Measurements from ENCODE around the gene TOLLIP.

TOLLIP gene

DNA sequence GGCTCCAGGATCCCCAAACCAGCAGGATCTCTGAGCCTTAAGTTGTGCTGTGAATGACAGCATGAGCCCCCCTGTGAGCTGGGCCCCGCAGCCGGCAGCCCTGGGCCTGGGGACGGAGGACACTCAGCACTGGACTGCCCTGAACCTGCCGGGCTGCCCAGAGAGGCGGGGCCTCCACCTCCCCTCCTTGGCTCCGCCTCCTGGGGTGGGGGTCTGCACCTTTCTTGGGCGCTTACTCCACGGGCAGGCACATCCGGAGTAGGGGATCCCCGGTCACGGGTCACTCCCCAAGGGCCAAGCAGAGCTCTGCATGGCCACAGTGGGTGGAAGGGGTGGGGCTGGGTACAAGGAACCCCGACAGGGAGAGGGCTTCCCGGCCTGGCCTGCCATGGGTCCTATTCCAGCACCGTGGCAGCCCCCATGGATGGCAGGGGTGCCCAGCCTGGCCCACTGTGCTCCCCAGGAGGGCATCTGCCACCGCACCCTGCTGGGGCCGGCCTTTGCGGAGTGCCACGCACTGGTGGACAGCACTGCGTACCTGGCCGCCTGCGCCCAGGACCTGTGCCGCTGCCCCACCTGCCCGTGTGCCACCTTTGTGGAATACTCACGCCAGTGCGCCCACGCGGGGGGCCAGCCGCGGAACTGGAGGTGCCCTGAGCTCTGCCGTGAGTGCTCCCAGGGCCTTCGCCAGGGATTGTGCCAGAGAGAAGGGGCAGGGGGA, 81.2 kb downstream of the TOLLIP start:
- TF ChIP-seq, protein P1, sequence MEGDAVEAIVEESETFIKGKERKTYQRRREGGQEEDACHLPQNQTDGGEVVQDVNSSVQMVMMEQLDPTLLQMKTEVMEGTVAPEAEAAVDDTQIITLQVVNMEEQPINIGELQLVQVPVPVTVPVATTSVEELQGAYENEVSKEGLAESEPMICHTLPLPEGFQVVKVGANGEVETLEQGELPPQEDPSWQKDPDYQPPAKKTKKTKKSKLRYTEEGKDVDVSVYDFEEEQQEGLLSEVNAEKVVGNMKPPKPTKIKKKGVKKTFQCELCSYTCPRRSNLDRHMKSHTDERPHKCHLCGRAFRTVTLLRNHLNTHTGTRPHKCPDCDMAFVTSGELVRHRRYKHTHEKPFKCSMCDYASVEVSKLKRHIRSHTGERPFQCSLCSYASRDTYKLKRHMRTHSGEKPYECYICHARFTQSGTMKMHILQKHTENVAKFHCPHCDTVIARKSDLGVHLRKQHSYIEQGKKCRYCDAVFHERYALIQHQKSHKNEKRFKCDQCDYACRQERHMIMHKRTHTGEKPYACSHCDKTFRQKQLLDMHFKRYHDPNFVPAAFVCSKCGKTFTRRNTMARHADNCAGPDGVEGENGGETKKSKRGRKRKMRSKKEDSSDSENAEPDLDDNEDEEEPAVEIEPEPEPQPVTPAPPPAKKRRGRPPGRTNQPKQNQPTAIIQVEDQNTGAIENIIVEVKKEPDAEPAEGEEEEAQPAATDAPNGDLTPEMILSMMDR (IDR thresholded peaks at IDR 0.05; ENCODE audit: low read length, missing control alignments): no peak
- no peak for DNase-seq (ENCODE audit: low read depth)
- H3K4me3 ChIP-seq (replicated peaks; ENCODE audit: low read depth, low read length): no peak overlapping the region

DNA sequence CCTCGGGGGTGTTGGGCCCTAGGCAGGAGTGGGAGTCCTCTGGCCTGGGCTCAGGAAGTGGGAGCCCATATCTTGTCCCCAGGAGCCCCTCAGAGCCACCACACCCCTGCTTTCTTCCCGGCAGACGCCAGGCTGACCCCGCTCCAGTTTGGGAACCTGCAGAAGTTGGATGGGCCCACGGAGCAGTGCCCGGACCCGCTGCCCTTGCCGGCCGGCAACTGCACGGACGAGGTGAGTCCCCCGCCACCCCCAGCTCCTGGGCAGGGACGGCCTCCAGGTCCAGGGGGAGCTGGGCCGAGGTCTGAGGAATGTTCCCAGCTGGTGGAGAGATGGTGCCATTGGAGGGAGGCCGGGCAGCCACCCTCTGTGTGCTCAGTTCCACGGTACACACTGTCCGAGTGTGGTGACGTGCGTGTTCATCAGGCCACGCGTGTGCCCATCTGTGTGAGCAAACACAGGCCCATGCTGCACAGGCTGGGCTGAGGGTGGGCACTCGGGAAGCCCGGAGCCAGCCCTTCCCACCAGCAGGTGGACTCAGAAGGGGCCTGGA, 81.8 kb downstream of the TOLLIP start:
- no peak overlapping the region for H3K4me3 ChIP-seq (replicated peaks; ENCODE audit: low read depth, low read length)
- DNase-seq (ENCODE audit: low read depth): no peak
- TF ChIP-seq, protein P1 (IDR thresholded peaks at IDR 0.05; ENCODE audit: low read length, missing control alignments): no peak

GRCh38 chr11:1226986-1227550, 82.4 kb downstream of the TOLLIP start:
- TF ChIP-seq, protein P1 (IDR thresholded peaks at IDR 0.05; ENCODE audit: low read length, missing control alignments): peak; percentile 29
- no peak overlapping the region for H3K4me3 ChIP-seq (replicated peaks; ENCODE audit: low read depth, low read length)
- peak; percentile 4 for DNase-seq (ENCODE audit: low read depth)

DNA sequence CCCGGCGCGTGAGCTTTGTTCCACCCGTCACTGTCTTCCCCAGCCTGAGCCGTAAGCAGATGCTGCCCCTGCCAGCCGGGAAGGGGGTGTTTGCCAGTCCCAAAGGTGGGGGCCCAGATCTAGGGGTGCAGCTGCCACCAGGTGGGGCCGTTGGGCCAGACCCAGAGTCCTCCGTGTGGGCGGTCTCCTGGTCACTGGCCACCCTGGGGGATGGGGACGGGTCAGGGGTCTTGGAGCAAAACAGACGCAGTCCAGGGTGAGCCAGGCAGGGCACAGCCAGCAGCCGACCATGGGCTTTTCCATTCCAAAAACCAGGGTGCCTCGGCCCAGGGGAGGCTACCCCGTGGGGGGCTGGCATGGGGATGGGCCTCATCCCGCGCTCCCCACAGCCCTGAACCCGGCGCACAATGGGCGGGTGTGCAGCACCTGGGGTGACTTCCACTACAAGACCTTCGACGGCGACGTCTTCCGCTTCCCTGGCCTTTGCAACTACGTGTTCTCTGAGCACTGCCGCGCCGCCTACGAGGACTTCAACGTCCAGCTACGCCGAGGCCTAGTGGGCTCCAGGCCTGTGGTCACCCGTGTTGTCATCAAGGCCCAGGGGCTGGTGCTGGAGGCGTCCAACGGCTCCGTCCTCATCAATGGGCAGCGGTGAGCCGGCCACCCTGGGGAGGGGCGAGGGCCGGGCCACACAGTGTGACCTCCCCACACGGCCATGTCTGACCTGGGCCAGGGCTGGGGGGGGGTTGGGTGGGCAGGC, 83.0 kb downstream of the TOLLIP start:
- TF ChIP-seq, protein P1 (IDR thresholded peaks at IDR 0.05; ENCODE audit: low read length, missing control alignments): no peak
- no peak overlapping the region for H3K4me3 ChIP-seq (replicated peaks; ENCODE audit: low read depth, low read length)
- DNase-seq (ENCODE audit: low read depth): no peak

DNA sequence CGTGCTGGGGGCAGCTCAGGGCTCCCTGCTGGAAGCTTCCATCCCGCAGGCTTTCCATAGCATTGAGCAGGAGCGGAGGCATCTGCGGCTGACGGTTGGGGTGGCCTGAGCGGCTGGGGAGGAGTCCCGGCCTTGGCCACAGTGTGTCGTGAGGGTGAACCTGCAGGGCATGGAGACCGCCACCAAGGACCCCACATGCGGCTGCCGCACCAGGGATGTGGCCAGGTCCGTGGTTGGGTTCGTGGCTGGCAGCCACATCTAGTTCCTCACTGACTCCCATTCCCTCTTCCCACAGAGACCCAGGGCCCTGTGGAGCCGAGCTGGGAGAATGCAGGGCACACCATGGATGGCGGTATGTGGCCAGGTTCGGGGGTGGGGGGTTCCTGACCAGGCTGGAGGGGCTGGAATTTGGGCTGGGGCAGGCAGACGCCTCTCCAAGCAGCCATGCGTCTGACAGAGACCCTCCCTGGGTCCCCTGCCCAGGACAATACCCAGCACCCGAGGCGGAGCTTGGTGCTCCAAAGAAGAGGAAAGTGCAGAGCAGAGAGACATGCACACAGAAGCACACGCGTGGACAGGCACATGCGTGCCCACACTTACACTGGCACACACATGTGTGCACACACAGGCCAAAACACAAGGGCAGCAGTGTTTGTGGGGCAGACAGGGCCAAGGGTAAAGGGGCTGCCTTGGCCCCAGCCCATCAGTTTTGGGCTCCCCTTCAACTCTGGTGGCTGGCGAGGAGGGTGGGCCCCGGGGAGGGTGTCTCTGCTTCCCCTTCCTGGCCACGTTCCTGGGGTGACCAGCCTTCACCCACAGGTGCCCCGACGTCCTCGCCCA, 83.8 kb downstream of the TOLLIP start:
- TF ChIP-seq, protein P1 (IDR thresholded peaks at IDR 0.05; ENCODE audit: low read length, missing control alignments): no peak
- DNase-seq (ENCODE audit: low read depth): no peak
- no peak overlapping the region for H3K4me3 ChIP-seq (replicated peaks; ENCODE audit: low read depth, low read length)
